NT2/D1 (cell line): Measurements from ENCODE around the gene GLP1R.

Experiments
- DNase-seq: peaks from one replicate; pipeline ENCODE4 v3.0.0-alpha.2; 2011; ENCODE audit warnings: low read depth, low spot score
- H3K27me3 ChIP-seq: 2 replicates; pipeline ENCODE4 v1.6.0; 2011; ENCODE audit warnings: mild to moderate bottlenecking; ENCODE audit not compliant: insufficient read length, insufficient read depth
- H3K36me3 ChIP-seq: 2 replicates; pipeline ENCODE4 v1.6.1; 2011; ENCODE audit warnings: mild to moderate bottlenecking, low read length, mixed read lengths; ENCODE audit not compliant: insufficient read depth, insufficient read length
- H3K4me1 ChIP-seq: 2 replicates; pipeline ENCODE4 v1.5.1; 2011; ENCODE audit not compliant: insufficient read depth, insufficient read length
- H3K4me3 ChIP-seq: 2 replicates; pipeline ENCODE4 v1.5.1; 2011; ENCODE audit warnings: low read depth; ENCODE audit not compliant: insufficient read length
- H3K9ac ChIP-seq: 2 replicates; pipeline ENCODE4 v1.6.0; 2011; ENCODE audit warnings: low read depth; ENCODE audit not compliant: insufficient read length
- H3K9me3 ChIP-seq: 2 replicates; pipeline ENCODE4 v1.5.1; 2011; ENCODE audit warnings: mild to moderate bottlenecking, low read length; ENCODE audit not compliant: insufficient read depth
- SUZ12 ChIP-seq: IDR thresholded peaks from 2 replicates; pipeline ENCODE4 v1.6.1; 2011; ENCODE audit not compliant: insufficient read length, insufficient read depth; ENCODE audit errors: extremely low read depth
- YY1 ChIP-seq: IDR thresholded peaks from 2 replicates; pipeline ENCODE4 v1.6.1; 2011; ENCODE audit not compliant: insufficient read length, insufficient read depth
- ZNF274 ChIP-seq: IDR thresholded peaks from 2 replicates; pipeline ENCODE4 v1.6.1; 2011; ENCODE audit warnings: mild to moderate bottlenecking, low read depth, low read length

Gene GLP1R

DNA sequence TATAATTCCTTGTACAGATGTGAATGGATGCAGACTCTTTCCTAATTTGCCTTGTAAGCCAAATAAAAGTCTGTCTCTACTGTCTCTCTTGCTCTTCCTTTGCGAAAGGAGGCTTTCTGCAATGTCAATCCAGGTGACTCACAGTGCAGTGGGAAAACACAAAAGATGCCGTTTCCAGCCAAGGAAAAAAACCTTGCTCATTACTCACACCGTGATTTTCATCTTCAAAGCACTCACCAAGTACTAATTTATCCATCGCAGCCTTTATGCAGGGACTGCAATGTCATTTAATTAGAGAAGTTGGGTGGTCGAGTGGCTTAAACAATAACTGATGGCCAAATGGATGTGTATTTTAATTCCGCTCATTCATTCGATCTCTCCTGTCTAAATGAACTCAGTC lies 42.6 kb downstream of the GLP1R start:
- no peak overlapping the region for H3K9ac ChIP-seq
- no peak overlapping the region for H3K4me3 ChIP-seq
- H3K4me1 ChIP-seq, result no peaks in the 10 kb centered on the region
- TF ChIP-seq SUZ12 (no peak), ZNF274 (no peak), YY1 (no peak)
- H3K36me3 ChIP-seq, result no peaks in the 10 kb centered on the region
- H3K27me3 ChIP-seq, result no peaks in the 10 kb centered on the region
- no peaks in the 10 kb centered on the region for H3K9me3 ChIP-seq
- no peak for DNase-seq

DNA sequence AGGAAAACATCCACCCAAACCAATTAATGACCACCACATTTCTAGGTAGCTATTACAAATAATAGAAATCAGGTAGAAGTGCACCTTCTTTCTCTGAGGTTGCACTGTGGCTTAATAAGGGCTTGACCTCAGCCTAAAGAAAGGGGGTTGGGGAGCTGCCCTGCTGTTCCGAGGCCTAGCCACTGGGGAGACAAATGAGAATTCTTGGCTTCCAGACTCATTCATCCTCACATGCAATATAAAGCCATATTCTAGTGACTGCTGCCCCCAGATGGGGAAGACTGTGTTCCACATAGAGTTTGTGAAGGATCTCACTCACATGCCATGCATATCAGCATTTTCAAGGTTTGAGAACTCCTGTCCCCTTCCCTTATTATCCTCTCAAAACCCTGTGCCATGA lies 43.5 kb downstream of the GLP1R start:
- H3K36me3 ChIP-seq, result no peaks in the 10 kb centered on the region
- TF ChIP-seq YY1 (no peak), SUZ12 (no peak), ZNF274 (no peak)
- H3K9me3 ChIP-seq, result no peaks in the 10 kb centered on the region
- H3K9ac ChIP-seq, result no peak overlapping the region
- no peak overlapping the region for H3K4me3 ChIP-seq
- H3K4me1 ChIP-seq, result no peaks in the 10 kb centered on the region
- no peaks in the 10 kb centered on the region for H3K27me3 ChIP-seq
- no peak for DNase-seq

DNA sequence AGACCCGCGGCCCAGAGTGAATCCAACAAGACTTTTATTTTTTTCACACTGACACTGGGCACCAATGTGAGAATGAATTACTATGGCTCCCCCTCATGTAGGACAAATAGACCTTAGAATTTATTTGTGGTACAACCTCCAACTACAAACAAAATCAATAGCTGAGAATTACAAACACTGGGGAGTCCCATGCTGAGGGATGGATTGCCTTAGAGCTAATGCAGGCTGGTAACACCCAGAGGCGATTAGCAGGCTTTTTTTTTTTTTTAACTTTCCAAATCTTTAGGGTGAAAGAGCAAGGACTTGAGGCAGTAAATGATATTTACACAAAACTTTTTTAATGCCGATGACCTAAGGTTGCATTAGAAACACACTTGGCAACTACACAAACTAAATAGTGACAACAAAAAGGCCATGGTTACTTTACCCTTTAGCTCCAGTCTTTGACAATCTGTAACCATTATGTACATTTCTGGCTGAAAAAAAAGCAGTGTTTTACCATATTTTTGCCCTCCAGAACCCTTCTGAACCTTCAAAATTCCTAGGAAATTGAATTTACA lies 44.6 kb downstream of the GLP1R start:
- H3K4me1 ChIP-seq, result no peaks in the 10 kb centered on the region
- no peak for DNase-seq
- TF ChIP-seq YY1 (no peak), SUZ12 (no peak), ZNF274 (no peak)
- H3K27me3 ChIP-seq, result no peaks in the 10 kb centered on the region
- no peaks in the 10 kb centered on the region for H3K9me3 ChIP-seq
- no peak overlapping the region for H3K4me3 ChIP-seq
- H3K9ac ChIP-seq, result no peak overlapping the region
- H3K36me3 ChIP-seq, result no peaks in the 10 kb centered on the region

DNA sequence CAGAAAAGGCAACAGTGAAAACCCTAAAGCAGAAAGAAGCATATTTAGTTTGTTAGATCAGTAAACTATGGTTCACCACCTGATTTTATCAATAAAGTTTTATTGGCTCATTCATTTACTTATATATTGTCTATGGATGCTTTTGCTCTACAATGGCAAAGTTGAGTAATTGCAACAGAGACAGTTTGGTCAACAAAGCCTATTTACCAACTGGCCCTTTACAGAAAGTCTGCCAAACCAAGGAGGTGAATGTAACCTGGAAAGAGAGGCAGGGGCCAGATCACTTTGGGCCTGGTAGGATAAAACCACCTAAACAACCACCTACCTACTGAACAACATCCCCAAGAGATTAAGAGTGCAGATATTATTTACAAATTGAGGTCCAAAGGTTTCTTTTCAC lies 47.0 kb downstream of the GLP1R start:
- Histone ChIP-seq H3K4me1 (no peaks in the 10 kb centered on the region), H3K27me3 (no peaks in the 10 kb centered on the region), H3K36me3 (no peaks in the 10 kb centered on the region), H3K9ac (no peak overlapping the region), H3K4me3 (no peak overlapping the region), H3K9me3 (no peaks in the 10 kb centered on the region)
- TF ChIP-seq ZNF274 (no peak), YY1 (no peak), SUZ12 (no peak)
- no peak for DNase-seq

DNA sequence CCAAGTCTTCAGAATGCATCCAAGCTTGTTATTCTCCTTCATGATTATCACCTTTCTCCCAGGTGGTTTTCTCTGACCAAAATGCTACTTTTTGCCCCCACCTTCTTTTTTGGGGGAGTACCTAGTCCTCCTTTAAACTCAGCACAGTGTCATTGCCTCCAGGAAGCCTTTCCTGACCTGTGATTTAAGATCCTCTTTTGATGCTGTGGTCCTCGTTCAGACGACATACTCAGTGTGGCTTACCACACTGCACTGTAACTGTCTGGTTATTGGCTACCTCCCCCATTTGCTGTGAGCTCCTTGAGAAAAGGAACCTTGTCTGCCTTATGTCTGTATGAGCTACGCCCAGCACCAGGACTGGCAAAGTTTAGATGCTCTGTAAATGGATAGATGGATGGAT lies 51.8 kb downstream of the GLP1R start:
- Histone ChIP-seq H3K9me3 (no peaks in the 10 kb centered on the region), H3K9ac (no peak overlapping the region), H3K36me3 (peaks cover 8% of the 10 kb centered on the region), H3K4me1 (no peaks in the 10 kb centered on the region), H3K27me3 (no peaks in the 10 kb centered on the region), H3K4me3 (no peak overlapping the region)
- no peak for TF ChIP-seq SUZ12
- no peak for DNase-seq

DNA sequence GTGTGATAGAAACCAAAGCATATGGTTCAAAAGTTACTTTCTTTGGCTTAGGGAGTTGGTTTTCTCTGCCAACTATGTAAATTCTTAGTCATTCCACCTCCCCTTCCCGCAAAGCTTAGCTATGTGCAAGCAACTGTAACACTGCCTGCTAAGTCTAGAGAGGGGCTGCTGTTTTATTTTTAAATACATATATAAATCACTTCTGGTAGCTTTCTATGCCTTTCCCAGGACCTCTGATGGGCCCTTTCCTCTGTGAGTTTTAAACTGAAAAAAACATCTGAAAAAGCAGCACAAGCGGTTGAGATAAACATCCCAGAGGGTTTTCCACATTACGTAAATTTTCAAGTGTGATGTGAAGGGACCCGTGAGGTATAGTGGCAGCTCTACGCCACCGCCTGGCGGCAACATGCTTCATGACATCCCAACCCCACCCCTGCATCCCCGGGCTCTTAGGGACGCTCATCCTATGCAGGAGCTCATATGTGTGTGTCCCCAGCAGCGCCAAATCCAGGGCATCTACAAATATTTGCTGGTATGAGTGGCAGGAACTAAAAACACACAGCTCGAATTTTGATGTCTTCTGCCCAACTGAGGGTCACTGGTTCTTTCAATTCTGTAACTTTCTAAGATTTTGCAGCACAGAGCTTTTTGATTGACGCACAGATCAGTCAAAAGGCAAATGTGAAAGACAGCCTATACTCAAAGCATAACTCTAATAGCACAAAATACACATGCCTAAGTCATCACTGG lies 53.7 kb downstream of the GLP1R start:
- no peak for DNase-seq
- H3K9ac ChIP-seq, result no peak overlapping the region
- no peak overlapping the region for H3K4me3 ChIP-seq
- TF ChIP-seq ZNF274 (no peak), YY1 (no peak), SUZ12 (no peak)
- no peaks in the 10 kb centered on the region for H3K9me3 ChIP-seq
- no peaks in the 10 kb centered on the region for H3K27me3 ChIP-seq
- H3K36me3 ChIP-seq, result peaks cover 10% of the 10 kb centered on the region
- no peaks in the 10 kb centered on the region for H3K4me1 ChIP-seq

DNA sequence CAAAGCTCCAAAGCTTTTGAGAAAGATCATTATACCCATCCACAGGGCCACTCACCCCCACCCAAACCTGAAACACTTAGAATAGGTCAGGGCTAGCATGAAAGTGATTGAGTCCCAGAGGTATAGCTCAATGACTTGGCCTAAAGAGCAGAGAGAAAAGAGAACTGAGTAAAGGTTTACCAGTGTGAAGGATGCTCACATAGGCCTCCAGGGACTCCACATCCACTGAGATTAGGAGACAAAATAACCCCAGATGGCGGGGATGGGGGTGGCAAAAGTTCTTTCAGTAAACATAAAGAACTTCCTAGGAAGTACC lies 54.2 kb downstream of the GLP1R start:
- no peak overlapping the region for H3K4me3 ChIP-seq
- TF ChIP-seq ZNF274, result no peak
- TF ChIP-seq YY1, result no peak
- no peak for TF ChIP-seq SUZ12

DNA sequence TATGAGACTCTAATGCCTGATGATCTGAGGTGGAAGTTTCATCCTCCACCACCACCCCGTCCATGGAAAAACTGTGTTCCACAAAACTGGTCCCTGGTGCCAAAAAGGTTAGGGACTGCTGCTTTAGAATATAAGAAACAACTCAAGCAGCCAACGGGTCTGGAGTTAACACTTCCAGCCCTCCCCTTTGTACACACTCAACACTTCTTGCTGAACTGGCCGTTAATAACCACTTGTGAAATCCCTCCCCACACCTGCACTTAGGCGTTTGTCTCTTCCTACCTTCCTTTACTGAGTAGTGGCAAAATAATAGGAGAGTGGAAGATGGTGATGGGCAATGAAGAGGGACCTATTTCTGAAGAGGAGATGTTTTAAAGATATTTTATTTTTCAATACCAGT lies 55.9 kb downstream of the GLP1R start:
- Histone ChIP-seq H3K36me3 (peaks cover 22% of the 10 kb centered on the region), H3K4me1 (no peaks in the 10 kb centered on the region)
- no peak for DNase-seq

More for the DNA sequence above, 54.2 kb downstream of the GLP1R start:
- Histone ChIP-seq H3K9me3 (no peaks in the 10 kb centered on the region), H3K36me3 (peaks cover 10% of the 10 kb centered on the region), H3K4me1 (no peaks in the 10 kb centered on the region), H3K9ac (no peak overlapping the region), H3K27me3 (no peaks in the 10 kb centered on the region)
- DNase-seq, result no peak

More for the DNA sequence above, 55.9 kb downstream of the GLP1R start:
- no peaks in the 10 kb centered on the region for H3K27me3 ChIP-seq
- TF ChIP-seq ZNF274 (no peak), SUZ12 (no peak), YY1 (no peak)
- no peaks in the 10 kb centered on the region for H3K9me3 ChIP-seq
- H3K9ac ChIP-seq, result no peak overlapping the region
- H3K4me3 ChIP-seq, result no peak overlapping the region
